ENCODE measurements around the gene COG3.

- TF ChIP-seq JUN (IDR thresholded peaks at IDR 0.05; ENCODE audit: borderline replicate concordance, insufficient read depth, insufficient read length, low read depth) (no peak), CTCF (IDR thresholded peaks at IDR 0.05; ENCODE audit: extremely low read depth in 1 of 2, insufficient read depth in 1 of 2, low read depth in 1 of 2, low read length in 2 of 2) (no peak), MYC (IDR thresholded peaks at IDR 0.05; ENCODE audit: low read depth, low read length) (no peak)
Measured at GRCh38 chr13:45448965-45449559, 15.7 kb upstream of the COG3 start.
